ENCODE results near the gene ROBO2.

The ROBO2 gene

DNA sequence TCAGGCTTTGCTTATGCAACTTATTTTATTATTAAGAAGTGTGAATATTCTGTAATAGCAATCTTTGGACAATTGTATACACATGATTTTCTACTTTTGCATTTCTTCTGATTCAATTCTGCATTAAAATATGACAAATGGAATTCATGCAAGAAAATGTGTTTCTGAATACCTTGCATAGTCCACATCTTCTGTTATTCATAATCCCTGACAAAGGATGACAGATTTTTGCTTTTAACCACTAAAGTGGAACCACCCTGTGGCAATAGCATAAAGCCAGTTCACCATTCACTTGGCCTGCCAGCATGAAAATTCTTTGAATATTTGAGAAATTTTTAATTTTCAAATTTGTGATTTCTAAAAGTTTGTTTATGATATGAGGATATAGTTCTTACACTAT is 397.0 kb downstream of the ROBO2 start:
- no peak for DNase-seq

DNA sequence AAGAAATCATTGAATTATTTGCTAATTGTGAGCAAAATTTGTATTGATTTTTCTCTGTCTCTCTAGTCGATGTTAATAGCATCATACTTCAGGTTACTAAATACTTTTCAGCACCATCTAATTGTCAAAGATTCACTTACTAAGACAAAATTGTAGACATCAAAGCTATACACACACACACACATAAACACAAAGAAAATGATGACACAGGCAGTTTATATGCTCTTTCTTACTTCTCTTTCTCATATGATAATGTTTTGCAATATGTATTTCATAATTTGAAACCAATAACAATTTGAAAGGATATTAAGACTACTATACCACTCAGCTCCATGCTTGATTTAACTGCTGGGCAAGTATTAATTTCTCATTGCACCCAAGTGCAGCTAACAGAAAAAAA is 406.2 kb downstream of the ROBO2 start:
- DNase-seq, result no peak

DNA sequence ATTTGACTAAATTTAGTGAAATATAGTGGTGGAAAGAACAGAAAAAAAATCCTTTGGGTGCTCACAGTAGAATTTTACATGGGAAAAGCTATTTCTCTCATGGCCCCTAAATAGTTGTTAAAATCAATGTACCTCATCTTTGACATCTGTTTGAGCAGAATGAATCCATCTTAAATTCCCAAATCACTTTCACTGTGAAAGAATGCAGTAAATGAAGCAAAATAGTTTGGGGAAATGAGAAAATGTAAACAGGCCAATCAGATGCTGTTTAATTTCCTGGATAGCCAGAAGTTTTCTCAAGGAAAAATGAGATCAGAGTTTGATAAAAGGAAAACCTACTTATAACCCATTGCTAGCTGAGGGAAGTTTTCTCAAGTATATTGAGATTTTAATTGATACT is 406.9 kb downstream of the ROBO2 start:
- no peak for DNase-seq

DNA sequence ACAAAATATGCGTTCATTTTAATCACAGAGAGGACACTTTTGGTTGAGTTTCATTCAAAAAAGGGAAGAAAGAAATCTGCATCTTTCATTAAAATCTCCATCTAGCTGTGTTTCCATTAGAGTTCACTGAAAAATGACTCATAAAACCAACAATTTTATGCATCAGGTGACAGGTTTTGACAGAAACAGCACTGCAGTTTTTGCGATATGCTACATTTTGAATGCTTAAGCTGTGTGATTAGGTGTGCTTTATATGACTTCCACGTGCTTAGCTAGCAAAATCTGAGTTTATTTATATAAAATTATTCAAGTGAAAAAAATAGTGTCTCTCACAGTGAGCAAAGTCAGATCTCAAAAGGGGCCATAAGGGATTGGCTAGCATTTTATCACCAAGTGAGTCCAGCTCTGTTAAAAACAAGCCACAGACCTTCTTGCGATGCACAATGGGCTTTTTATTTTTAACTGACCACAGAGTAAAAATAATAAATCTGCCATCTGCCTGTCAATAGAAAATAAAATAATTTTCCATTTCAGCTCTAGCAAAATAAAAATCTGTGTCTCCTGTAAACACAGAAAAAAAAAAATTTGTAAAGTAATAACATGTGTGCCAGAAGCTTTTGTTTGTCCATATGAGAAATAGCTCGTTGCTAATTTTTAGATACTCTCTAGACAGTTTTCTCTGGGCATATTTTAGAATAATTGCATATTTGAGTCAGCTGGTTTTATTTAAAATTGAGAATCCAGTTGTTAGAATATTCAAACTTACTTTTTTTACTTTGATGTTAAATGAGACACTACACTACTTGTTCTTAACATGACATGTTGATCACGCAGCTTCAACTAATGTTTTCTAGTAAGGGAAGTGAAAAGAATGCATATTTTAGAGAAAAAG is 409.8 kb downstream of the ROBO2 start:
- no peak for DNase-seq

DNA sequence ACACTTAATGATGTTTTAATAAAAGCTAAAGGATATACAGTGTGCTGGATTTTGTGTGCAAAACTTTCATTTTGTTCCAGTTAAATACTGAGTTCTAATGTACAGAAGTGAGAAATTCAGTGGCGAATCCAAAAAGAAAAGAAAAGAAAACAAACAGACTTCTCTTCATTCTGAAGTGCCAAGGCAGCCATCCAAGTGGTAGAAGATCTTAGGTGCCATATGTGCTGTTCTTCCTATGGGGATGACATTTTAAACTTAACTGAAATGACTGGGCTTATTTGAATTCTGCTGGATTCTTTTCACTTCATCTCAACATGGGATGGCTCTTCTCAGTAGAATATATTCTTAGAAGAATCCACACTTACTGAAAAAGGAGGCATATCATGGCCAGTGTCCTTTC is 416.5 kb downstream of the ROBO2 start:
- DNase-seq, result no peak

DNA sequence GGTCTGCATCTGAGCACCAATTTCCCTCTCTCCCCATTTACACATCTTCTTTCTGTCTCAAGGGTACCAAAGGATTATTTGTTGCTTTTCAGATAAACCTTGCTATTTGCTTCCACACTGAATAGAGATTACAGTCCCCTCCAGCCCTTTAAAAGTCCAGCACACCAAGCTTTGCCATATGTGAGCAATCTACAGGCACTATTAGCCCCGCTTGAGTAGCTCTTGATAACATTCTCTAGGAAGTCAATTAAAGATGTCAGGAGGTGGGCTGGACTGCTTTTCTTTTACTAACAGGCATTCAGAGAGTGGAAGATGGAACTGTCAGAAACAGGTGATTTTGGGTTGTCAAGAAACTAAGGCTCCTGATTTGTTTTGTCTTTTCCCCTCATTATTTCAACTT is 417.0 kb downstream of the ROBO2 start:
- DNase-seq, result no peak

DNA sequence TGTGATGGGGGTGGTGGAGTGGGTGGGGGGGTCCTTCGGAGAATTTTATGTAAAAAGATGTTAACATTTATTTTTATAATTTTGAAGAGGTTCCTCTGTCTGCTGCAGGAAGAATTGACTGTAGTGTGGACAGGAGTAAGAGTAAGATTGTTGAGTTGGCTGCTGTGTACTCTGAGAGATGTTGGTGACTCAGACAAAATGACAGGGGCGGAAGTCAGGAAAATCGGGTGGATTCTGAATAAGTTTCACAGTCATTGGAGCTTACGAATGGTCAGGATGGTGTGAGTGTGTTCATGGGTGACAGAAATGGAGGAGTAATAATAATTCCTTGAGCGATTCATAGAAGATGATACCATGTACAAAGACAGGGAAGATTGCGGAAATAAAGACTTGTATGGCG is 420.0 kb downstream of the ROBO2 start:
- DNase-seq, result no peak

DNA sequence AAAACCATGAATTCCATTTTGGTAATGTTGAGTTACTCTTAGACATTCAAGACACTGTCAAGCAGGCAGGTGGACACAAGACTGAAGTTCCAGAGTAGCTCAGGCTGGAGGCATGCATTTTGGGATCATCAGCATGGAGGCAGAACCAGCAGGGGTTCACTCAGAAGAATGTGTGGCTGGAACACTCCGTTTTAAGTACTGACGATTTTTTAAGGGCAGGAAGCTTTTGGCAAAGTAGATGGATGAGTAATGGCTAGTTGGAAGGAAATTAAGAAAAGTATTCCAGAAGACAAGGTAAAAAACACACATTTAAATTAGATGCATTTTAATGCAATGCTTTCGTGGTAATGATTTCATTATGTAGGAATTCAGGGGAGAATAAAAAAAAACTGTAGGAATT is 420.4 kb downstream of the ROBO2 start:
- DNase-seq, result no peak

DNA sequence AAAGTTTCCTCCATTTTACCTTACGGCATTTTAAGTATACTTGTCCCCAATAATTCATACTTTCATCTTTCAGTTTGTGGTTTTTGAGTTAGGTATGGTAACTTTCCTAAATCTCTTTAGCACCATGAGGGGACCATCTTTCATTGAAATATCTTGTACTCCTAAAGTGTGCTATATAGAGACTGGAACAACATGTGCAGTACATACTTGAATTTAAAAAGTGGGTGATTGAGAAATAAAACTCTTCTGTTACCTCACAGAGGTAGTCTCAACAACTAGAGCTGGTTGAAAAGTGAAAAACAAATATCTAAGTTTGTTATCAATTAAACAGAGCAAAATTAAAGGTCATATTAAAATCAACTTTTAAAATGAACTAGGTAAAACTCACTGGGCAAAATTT is 423.1 kb downstream of the ROBO2 start:
- no peak for DNase-seq

DNA sequence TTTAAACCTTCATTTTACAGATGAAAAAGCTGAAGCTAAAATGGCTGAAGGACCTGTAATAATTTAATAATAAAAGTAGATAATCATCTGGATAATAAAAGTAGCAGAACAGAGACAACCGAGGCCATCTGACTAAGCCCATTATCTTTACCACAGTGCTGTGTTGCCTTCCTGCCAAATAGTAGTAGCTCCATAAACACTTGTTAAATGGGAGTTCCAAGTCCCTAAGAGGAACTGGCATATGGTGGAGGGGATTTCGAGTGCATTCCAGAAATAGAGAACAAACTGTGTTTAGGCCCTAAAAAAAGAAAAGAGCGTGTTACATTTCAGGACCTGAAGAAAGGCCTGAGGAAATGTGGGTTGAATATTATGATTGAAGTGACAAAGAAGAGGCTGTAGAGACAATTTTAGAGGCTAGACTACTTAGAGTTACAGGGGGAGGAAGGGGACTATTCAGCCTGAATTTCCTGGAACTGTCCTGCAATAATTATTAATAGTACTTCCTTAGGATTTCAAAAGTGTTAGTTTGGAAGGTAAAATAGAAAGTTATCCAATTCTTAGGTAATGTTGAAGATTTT is 424.3 kb downstream of the ROBO2 start:
- DNase-seq, result no peak

DNA sequence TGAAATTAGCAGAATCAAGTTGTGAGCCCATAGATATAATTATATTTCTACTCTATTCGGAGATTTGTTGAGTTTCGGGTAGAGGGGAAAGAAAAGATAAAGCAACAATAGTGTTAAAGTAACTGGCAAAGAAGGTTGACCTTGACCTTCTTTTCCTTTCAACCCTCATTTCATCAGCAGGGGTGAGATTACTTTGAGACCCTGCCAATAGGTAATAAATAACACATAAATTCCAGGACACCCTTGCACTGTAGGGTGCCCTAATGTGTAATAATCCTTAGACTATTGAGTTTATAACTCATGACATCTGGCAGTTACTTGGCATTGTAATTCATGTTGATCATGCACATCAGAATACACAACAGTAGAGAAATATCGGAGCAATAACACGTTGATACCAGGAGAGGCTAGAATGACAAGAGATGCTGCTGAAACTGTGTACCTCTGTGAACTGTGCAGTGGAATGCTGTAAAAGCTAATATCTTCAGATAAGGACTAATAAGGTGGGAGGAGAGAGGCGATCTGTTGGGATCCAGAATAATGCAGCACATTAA is 426.7 kb downstream of the ROBO2 start:
- no peak for DNase-seq

DNA sequence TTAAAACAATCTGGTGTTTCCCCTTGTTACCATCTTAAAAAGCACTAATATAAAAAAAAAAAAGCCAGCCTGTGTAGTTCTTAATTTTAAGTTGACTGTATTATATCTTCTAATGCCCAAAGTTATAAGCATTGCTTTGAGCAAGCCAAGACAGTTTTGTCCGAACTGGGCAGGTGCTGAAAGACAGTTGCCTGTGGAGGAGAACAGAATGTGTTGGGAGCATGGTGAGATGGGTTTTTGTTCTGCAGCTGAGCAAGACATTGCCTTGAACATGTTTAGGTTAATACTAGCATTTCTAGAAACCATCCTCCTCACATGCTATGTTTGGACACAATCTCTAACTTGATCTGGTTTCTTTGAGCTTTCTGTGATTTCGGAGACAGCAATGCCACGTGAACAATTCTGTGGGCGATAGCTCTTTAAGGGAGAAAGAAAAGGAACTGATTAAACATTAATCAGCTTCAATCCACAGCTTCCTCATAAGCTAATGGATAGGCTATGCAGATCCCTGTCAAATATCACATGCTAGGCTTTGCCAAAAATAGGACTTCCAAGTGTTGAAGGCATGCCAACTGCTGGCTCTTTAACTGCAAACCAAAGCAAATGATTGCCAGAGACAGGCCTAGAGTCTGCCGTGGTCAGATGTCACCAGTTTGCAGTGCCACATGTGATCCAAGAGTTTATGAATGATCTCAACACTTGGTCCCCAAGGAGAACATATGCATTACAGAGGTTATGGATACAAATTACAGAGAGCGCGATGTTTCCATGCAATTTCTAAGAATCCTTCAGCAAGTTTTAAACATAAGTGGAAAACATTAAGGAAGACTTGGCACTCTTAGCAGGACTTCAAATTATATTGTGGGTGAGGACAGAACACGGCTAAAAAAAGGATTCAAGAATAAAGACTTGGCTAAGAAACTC is 428.1 kb downstream of the ROBO2 start:
- DNase-seq, result peak; percentile 45

DNA sequence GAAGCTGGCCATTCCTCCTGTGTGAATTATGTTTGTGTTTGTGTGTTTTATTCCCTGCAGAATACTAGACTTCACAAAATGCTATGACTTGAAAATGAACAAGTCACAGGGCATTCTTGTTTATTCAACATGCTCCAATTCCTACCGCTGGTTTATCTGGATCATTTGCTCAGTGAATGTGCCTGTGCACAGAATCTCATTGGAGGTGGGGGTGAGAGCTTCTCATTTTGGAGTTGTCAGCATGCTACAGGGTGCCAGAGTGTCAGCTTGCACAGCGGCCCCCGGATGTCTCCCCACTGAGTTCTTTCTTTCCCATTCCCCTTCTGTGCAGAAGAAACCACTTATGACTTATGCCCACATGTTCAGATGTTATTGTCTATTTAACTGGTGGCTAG is 428.7 kb downstream of the ROBO2 start:
- DNase-seq, result no peak

DNA sequence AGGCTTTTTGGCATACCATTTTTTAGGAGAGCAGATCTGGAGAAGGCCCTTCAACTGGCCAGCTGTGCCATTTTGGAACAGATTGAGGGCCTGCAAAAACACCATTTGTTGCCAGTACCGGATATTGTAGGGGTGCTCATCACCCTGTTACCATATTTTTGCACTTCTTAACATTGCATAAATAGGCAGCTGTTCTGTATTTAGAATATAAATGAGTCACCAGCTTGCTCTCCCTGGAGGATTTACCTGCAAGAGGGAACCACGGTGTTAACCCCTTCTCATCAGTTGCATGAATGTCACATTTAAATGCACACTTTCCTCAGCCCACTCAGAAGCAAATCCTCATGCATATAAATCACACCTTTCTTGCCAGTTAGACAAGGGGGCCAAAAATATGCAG is 435.6 kb downstream of the ROBO2 start:
- no peak for DNase-seq

DNA sequence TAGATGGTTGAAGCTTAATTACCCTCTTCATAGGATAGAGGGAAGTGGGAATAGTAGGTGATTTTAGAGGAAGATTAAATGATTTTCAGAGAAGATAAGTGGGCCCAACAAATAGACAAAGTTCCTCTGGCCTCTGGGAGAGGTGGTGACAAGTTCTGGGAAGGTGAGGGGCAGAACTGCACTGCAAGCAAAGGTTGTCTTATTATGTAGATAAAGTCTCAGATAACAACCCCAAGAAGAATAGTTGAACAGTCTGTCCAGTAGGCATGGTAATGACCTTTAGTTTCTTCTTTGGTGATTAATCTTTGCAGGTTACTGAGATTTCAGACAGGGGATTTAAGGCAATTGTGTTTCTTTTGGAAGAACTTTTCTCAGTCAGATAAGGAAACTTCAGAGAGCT is 439.1 kb downstream of the ROBO2 start:
- no peak for DNase-seq

DNA sequence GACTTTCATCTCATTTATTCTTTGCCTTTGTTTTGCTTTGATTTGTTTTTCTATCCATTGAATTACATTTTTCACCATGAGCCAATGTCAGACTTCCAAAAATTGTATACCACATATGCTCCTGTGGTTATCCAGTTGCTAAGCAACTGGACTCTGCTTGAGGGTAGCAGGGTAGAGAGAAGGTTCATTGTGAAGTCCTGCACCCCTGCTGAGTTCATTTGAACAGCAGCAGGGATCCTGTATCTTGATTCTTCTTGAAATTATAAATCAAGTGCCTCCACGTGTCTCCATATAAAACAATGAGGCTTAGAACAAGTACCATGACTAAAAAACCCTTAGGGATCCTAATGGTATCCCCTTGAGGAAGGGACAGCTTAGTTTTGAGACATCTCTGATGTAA is 449.3 kb downstream of the ROBO2 start:
- no peak for DNase-seq

DNA sequence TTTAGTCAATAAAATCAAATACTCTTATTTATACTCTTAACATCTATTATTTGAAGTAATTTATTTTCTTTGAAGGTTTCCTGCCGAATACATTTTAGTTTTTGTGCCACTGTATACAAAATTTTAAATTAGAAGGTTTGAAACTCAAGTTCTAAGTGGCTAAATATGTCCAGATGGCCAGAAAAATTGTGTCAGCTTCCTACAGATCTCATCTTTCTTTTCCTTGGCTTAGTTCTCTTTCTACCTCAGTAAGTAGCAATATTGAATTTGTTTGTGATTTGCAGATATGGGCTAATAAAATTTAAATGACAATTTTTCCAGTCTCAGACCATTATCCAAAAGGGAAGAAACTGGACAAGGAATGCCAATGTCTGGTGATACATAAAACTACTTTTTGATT is 452.1 kb downstream of the ROBO2 start:
- no peak for DNase-seq

DNA sequence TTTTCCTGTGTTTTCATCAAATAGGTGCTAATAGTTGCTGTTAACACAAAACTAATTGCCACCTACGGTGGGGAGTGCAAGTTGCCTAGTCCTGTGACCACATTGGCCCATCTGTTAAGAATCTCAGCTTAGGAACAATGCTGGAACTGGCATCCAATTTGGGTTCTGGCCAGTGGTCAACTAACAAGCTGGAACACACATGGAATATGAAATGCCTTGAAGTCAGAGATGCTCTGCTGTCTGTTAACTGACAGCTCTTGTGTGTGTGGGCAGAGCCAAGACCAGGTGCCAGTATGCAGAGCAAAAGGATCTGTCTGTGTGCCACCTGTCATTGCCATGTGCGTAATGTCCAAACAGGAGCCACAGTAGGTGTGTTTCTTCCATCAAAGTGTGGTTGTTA is 460.8 kb downstream of the ROBO2 start:
- DNase-seq, result no peak

DNA sequence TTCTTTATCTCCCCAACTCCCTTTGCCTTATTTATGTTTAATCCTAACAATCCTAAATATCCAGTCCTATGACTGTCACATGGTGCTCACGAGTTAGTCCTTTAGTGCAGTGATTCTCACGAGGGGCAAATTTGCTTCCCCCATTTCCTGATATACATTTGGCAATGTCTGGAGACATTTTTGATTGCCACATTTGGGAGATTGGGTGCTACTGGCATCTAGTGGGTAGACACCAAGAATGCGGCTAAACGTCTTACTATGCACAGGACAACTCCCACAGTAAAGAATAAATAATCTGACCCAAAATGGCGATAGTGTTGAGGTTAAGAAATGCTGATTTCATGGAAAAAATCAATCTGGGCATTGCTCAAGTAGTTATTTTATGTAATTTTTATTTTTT is 466.5 kb downstream of the ROBO2 start:
- DNase-seq, result no peak

DNA sequence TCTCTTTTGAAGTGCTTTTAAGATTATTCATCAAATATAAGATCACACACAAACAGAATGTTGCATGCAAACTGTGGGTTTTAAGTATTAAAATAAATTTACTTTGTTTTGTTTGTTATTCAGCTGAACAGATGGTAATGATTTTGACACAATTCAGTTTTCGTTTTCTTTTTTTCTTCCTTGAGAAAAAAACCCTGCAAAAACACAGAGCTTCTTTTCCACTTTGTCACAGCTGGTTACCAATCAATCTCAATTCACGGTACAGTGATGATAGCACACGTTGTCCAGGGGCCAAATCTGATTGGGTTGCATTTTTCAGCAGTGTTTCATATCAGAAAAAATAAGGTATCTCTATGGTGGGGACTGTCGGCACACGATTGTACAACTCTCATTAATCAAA is 473.6 kb downstream of the ROBO2 start:
- DNase-seq, result no peak

DNA sequence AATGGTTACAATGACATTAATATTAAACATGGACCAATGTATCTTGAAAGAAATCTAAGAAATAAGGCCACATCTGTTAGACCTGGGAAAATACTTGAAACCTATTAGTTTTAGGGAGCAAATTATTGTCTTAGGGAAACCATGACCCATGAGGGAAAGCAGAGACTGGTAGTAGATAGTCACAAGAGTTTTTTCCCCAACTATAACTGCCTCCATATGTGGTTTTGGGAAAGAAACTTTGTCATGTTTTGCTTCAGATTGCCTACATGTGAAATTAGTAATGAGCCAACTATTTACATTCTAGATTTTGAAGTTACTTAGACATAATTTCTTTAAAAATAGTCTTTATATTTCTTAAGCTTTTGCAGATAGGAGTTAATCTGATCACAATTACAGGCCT is 474.9 kb downstream of the ROBO2 start:
- DNase-seq, result no peak

DNA sequence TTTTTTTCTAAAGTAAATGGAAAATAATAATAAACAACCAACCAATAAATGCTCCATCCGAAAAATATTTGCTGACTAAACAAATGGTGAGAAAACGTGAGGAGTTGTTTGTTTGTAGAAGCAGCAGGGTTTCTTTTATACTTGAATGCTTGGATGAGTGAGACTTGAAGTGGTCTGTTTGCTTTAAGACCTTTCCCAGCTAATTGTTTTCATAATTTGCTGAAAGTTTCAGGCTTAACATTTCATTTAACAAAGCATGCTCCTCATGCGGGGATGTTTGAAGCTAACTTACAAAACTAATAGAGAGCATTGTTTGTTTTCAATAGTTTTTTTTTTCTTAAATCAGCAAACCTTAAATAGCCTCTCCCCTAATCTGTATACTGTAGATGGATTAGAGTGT is 484.6 kb downstream of the ROBO2 start:
- no peak for DNase-seq

DNA sequence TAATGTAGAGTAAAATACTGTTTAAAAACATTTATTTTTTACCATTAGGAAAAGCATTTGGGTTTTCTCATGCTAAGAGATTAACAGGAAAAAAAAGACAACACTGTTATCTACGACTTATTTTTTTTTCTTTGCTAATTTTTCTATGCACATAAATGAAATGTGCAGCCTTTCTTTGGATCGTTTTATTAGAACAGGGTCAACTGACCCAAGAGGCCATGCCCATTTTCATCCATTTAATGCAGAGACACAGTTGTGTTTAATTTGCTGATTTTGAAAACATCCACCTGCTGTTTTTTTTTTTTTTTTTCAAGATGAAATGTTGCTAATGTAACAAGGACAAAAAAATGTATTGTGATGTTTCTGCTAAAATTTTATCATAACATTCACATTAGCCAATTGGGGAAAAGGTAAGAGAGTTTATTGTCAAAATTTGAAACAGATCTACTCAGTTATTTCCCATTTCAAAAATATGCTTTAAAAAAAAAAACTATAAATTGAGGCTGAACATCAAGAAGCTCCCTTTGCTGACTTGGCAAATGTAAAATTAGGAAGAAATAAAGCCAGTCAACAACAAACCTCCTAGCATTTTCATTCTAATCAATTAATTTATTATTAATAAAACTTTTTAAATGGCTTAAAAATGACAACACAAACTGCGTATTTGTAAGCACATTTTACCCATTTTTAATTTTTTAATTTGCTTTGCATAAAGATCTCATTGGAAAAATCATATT is 485.2 kb downstream of the ROBO2 start:
- no peak for DNase-seq
